CD4-positive, alpha-beta T cell (primary cell): ENCODE data around the gene ZDHHC8. TPM values are rescaled to one million over a fixed set of nuclear protein-coding genes. Genes with fewer than 3 reads are reported as not detected.

Source experiments
- ATAC-seq: fragments of 200-7000 bp; cut with Tn5 transposase; one replicate; pipeline ENCODE4 v1.10.0; 2022; ENCODE audit warnings: mild to moderate bottlenecking; ENCODE audit not compliant: poor library complexity
- CTCF ChIA-PET: fragments of 350-600 bp; sonication (Branson Sonifier 250); formaldehyde crosslinking; loops from one replicate; lab custom pipeline; 2021; ENCODE audit warnings: antibody characterized with exemption, inconsistent platforms; lab: Charles Lee
- POLR2A ChIA-PET: fragments of 350-600 bp; sonication (Branson Sonifier 250); formaldehyde crosslinking; loops from one replicate; lab custom pipeline; 2021; ENCODE audit warnings: antibody characterized with exemption, inconsistent platforms; lab: Charles Lee
- DNase-seq, 14 experiments: peaks; one replicate each; pipeline ENCODE4 v3.0.0-alpha.2; 2013 to 2020; ENCODE audit warnings: mixed read lengths in 2 of 14
- H3K27ac ChIP-seq, 2 donors: one replicate each; pipeline versions ENCODE4 v1.5.1 to v1.7.0; 2013; ENCODE audit warnings: low read length in 2 of 2, low read depth in 1 of 2, mild to moderate bottlenecking in 1 of 2
- H3K27me3 ChIP-seq, 2 experiments: 1 replicate in 1 of 2; 2 replicates in 1 of 2; pipeline versions ENCODE4 v1.6.1 to v1.7.0; 2013; ENCODE audit warnings: low read length in 2 of 2, control low read depth in 1 of 2, mild to moderate bottlenecking in 1 of 2, moderate library complexity in 1 of 2; ENCODE audit not compliant: insufficient read depth in 2 of 2, control insufficient read depth in 1 of 2
- H3K36me3 ChIP-seq: one replicate; pipeline ENCODE4 v1.6.1; 2013; ENCODE audit warnings: low read length, control low read depth; ENCODE audit not compliant: insufficient read depth
- H3K4me1 ChIP-seq: one replicate; pipeline ENCODE4 v1.6.1; 2013; ENCODE audit warnings: low read length, control low read depth; ENCODE audit not compliant: insufficient read depth
- H3K4me3 ChIP-seq: one replicate; pipeline ENCODE4 v1.5.1; 2013; ENCODE audit warnings: mild to moderate bottlenecking, low read length, moderate library complexity
- H3K9me3 ChIP-seq, 2 experiments: 1 replicate in 1 of 2; 2 replicates in 1 of 2; pipeline versions ENCODE4 v1.6.1 to v1.7.0; 2013; ENCODE audit warnings: low read length in 2 of 2, mild to moderate bottlenecking in 2 of 2, control low read depth in 1 of 2, moderate library complexity in 1 of 2; ENCODE audit not compliant: control insufficient read depth in 1 of 2, insufficient read depth in 1 of 2
- H3K27ac Mint-ChIP-seq: one replicate; pipeline ENCODE4 v1.8.0; 2020; ENCODE audit warnings: mixed read lengths
- H3K27me3 Mint-ChIP-seq: one replicate; pipeline ENCODE4 v1.8.0; 2021; ENCODE audit warnings: mixed read lengths
- H3K36me3 Mint-ChIP-seq: one replicate; pipeline ENCODE4 v1.8.0; 2021; ENCODE audit warnings: low read depth, mixed read lengths
- H3K4me1 Mint-ChIP-seq: one replicate; pipeline ENCODE4 v1.8.0; 2021; ENCODE audit warnings: low read depth, mixed read lengths
- H3K4me3 Mint-ChIP-seq: one replicate; pipeline ENCODE4 v1.8.0; 2020; ENCODE audit warnings: mild to moderate bottlenecking, mixed read lengths
- H3K9me3 Mint-ChIP-seq: one replicate; pipeline ENCODE4 v1.8.0; 2020; ENCODE audit warnings: mixed read lengths
- intact Hi-C, 2 experiments: fragments of 100-400 bp; cut with DNase I in 1 of 2; cut with micrococcal nuclease in 1 of 2; formaldehyde crosslinking; loops; one replicate each; pipeline versions ENCODE4 v1.15.1 to v1.9.0; 2023 to 2025; cut with DNase I, micrococcal nuclease
- total RNA-seq, 174 experiments: library from RNA in 2 of 174; stranded (reverse) in 2 of 174; gene quantifications; one replicate each; pipeline ENCODE4 v1.2.3 and lab custom pipeline; 2021 to 2026
- TF ChIP-seq, protein P1 (sequence below): fragments of 200-600 bp; IDR thresholded peaks from one replicate; pipeline ENCODE4 v1.8.0; 2022; ENCODE audit warnings: antibody characterized with exemption, mild to moderate bottlenecking

Gene ZDHHC8
- total RNA-seq, 2 experiments from 2014 or later, result 44.9 to 49.3 TPM

- DNase-seq (no peak), ATAC-seq (no peak)
- Mint-ChIP-seq H3K4me1 (no peaks in the 10 kb centered on the region), H3K9me3 (no peaks in the 10 kb centered on the region), H3K27ac (no peak overlapping the region), H3K36me3 (no peaks in the 10 kb centered on the region), H3K4me3 (no peak overlapping the region), H3K27me3 (no peaks in the 10 kb centered on the region)
- Histone ChIP-seq H3K36me3 (no peaks in the 10 kb centered on the region), H3K9me3 (no peaks in the 10 kb centered on the region), H3K27me3 (no peaks in the 10 kb centered on the region), H3K4me1 (no peaks in the 10 kb centered on the region), H3K4me3 (no peak overlapping the region), H3K27ac (no peak overlapping the region)
- intact Hi-C loops, result no loop called here
- CTCF ChIA-PET, result no interaction called here
- POLR2A ChIA-PET, result no interaction called here
- TF ChIP-seq, protein P1, sequence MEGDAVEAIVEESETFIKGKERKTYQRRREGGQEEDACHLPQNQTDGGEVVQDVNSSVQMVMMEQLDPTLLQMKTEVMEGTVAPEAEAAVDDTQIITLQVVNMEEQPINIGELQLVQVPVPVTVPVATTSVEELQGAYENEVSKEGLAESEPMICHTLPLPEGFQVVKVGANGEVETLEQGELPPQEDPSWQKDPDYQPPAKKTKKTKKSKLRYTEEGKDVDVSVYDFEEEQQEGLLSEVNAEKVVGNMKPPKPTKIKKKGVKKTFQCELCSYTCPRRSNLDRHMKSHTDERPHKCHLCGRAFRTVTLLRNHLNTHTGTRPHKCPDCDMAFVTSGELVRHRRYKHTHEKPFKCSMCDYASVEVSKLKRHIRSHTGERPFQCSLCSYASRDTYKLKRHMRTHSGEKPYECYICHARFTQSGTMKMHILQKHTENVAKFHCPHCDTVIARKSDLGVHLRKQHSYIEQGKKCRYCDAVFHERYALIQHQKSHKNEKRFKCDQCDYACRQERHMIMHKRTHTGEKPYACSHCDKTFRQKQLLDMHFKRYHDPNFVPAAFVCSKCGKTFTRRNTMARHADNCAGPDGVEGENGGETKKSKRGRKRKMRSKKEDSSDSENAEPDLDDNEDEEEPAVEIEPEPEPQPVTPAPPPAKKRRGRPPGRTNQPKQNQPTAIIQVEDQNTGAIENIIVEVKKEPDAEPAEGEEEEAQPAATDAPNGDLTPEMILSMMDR, result no peak
Measured at GRCh38 chr22:20185750-20186149, 54.1 kb downstream of the ZDHHC8 start.

DNA sequence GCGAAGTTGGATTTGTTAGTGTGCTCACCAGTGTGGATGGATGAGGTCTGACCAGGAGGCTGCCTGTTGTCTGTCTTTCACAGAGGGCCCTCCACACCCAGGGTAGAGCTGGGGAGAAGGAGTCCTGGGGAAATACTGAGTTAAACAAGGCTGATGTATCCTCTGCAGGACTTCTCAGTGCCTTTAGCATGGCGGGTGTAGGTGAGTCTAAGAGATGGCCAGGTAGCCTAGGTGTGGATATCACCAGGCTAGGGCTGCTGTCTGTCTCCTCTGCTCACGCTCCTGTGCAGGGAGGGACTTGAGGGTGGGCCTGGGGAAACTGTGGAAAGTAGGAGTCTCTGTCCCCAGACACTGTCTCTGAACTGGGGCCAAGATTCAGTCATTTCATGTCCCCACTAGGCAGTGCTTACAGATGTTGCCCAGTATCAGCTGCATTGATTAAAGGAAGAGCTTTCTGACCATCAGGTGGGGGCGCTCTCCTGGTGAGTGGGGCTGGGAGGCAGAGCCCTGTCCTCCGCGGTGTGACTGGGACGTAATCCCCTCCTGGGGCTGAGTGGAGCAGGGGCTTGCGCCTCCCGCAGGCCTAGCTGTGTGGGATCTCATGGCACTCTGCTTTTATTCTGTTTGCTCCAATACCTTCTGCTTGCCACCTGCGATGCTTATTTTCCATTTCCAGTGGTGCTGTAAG, 54.7 kb downstream of the ZDHHC8 start:
- DNase-seq (no peak), ATAC-seq (no peak)
- no peaks in the 10 kb centered on the region for H3K4me1 Mint-ChIP-seq
- Histone ChIP-seq H3K36me3 (no peaks in the 10 kb centered on the region), H3K27ac (no peak overlapping the region), H3K4me3 (no peak overlapping the region), H3K4me1 (no peaks in the 10 kb centered on the region), H3K27me3 (no peaks in the 10 kb centered on the region), H3K9me3 (no peaks in the 10 kb centered on the region)
- POLR2A ChIA-PET, result no interaction called here
- intact Hi-C loops, result no loop called here
- no peaks in the 10 kb centered on the region for H3K27me3 Mint-ChIP-seq
- no peak overlapping the region for H3K4me3 Mint-ChIP-seq
- TF ChIP-seq, protein P1, result no peak
- no peaks in the 10 kb centered on the region for H3K9me3 Mint-ChIP-seq
- H3K36me3 Mint-ChIP-seq, result no peaks in the 10 kb centered on the region
- CTCF ChIA-PET, result no interaction called here
- H3K27ac Mint-ChIP-seq, result no peak overlapping the region

GRCh38 chr22:20186871-20187546, 55.4 kb downstream of the ZDHHC8 start:
- ChIA-PET POLR2A (no interaction called here), CTCF (no interaction called here)
- Histone ChIP-seq H3K4me1 (no peaks in the 10 kb centered on the region), H3K27me3 (no peaks in the 10 kb centered on the region), H3K27ac (no peak overlapping the region), H3K9me3 (no peaks in the 10 kb centered on the region), H3K36me3 (no peaks in the 10 kb centered on the region), H3K4me3 (no peak overlapping the region)
- no peak overlapping the region for H3K4me3 Mint-ChIP-seq
- ATAC-seq (no peak), DNase-seq (no peak)
- no peaks in the 10 kb centered on the region for H3K4me1 Mint-ChIP-seq
- TF ChIP-seq, protein P1, result no peak
- intact Hi-C loops, result no loop called here
- H3K36me3 Mint-ChIP-seq, result no peaks in the 10 kb centered on the region
- no peaks in the 10 kb centered on the region for H3K9me3 Mint-ChIP-seq
- H3K27ac Mint-ChIP-seq, result no peak overlapping the region
- no peaks in the 10 kb centered on the region for H3K27me3 Mint-ChIP-seq
